Stomach smooth muscle (tissue), 2 donors: ENCODE results near the gene C17orf67.

ENCODE experiments used
- H3K27ac ChIP-seq: one replicate; pipeline ENCODE4 v1.7.0; 2013; ENCODE audit warnings: mild to moderate bottlenecking, low read length, inconsistent platforms
- H3K27me3 ChIP-seq, 2 donors: one replicate each; pipeline ENCODE4 v1.7.0; 2013; ENCODE audit warnings: low read length in 2 of 2; ENCODE audit not compliant: insufficient read depth in 2 of 2, control insufficient read depth in 1 of 2
- H3K36me3 ChIP-seq, 2 donors: one replicate each; pipeline ENCODE4 v1.7.0; 2013; ENCODE audit warnings: low read length in 2 of 2; ENCODE audit not compliant: control insufficient read depth in 2 of 2, insufficient read depth in 2 of 2
- H3K4me1 ChIP-seq: one replicate; pipeline ENCODE4 v1.7.0; 2013; ENCODE audit warnings: low read length; ENCODE audit not compliant: control insufficient read depth, insufficient read depth
- H3K4me3 ChIP-seq, 2 donors: one replicate each; pipeline ENCODE4 v1.7.0; 2013; ENCODE audit warnings: low read length in 2 of 2
- H3K9ac ChIP-seq, 2 donors: one replicate each; pipeline ENCODE4 v1.7.0; 2013; ENCODE audit warnings: low read length in 2 of 2, mild to moderate bottlenecking in 1 of 2
- H3K9me3 ChIP-seq, 2 donors: one replicate each; pipeline ENCODE4 v1.7.0; 2013; ENCODE audit warnings: low read length in 2 of 2; ENCODE audit not compliant: control insufficient read depth in 2 of 2
- donor health status: healthy.
- donor health status: Pancreatic carcinoma.

C17orf67 gene

GRCh38 chr17:56786989-56787482 lies 46.7 kb downstream of the C17orf67 start:
- Histone ChIP-seq H3K27me3 (no peaks in the 10 kb centered on the region), H3K27ac (no peak overlapping the region), H3K9me3 (no peaks in the 10 kb centered on the region), H3K9ac (no peak overlapping the region), H3K36me3 (no peaks in the 10 kb centered on the region), H3K4me1 (no peaks in the 10 kb centered on the region), H3K4me3 (no peak overlapping the region)

- H3K9ac ChIP-seq: no peak overlapping the region
- no peak overlapping the region for H3K27ac ChIP-seq
- H3K36me3 ChIP-seq: no peaks in the 10 kb centered on the region
- H3K27me3 ChIP-seq: no peaks in the 10 kb centered on the region
- H3K4me1 ChIP-seq: no peaks in the 10 kb centered on the region
- no peaks in the 10 kb centered on the region for H3K9me3 ChIP-seq
- no peak overlapping the region for H3K4me3 ChIP-seq
These were observed 47.6 kb downstream of the C17orf67 start for GRCh38 chr17:56785997-56786680.

- Histone ChIP-seq H3K4me3 (no peak overlapping the region), H3K9me3 (no peaks in the 10 kb centered on the region), H3K27me3 (peaks cover 3% of the 10 kb centered on the region in 2 donors), H3K27ac (no peak overlapping the region), H3K36me3 (no peaks in the 10 kb centered on the region), H3K4me1 (peaks cover 1% of the 10 kb centered on the region), H3K9ac (no peak overlapping the region)
These were observed 48.3 kb downstream of the C17orf67 start for GRCh38 chr17:56785405-56785804.

GRCh38 chr17:56782338-56782737 lies 51.4 kb downstream of the C17orf67 start:
- no peak overlapping the region for H3K4me3 ChIP-seq
- peaks cover 9% of the 10 kb centered on the region for H3K4me1 ChIP-seq
- no peak overlapping the region for H3K9ac ChIP-seq
- H3K27ac ChIP-seq: no peak overlapping the region
- H3K36me3 ChIP-seq: no peaks in the 10 kb centered on the region
- H3K27me3 ChIP-seq: peaks cover 10 to 12% of the 10 kb centered on the region in 2 donors
- H3K9me3 ChIP-seq: no peaks in the 10 kb centered on the region

- no peak overlapping the region for H3K27ac ChIP-seq
- peaks cover 9% of the 10 kb centered on the region for H3K4me1 ChIP-seq
- H3K9me3 ChIP-seq: no peaks in the 10 kb centered on the region
- H3K27me3 ChIP-seq: peaks cover 12 to 15% of the 10 kb centered on the region in 2 donors
- no peak overlapping the region for H3K4me3 ChIP-seq
- H3K9ac ChIP-seq: no peak overlapping the region
- no peaks in the 10 kb centered on the region for H3K36me3 ChIP-seq
These were observed 51.8 kb downstream of the C17orf67 start for GRCh38 chr17:56781906-56782305.

- peaks cover 9% of the 10 kb centered on the region for H3K4me1 ChIP-seq
- H3K27ac ChIP-seq: no peak overlapping the region
- peak overlapping the region; percentile 44 to 66 for H3K4me3 ChIP-seq
- H3K27me3 ChIP-seq: peaks cover 12 to 15% of the 10 kb centered on the region in 2 donors
- no peaks in the 10 kb centered on the region for H3K9me3 ChIP-seq
- H3K9ac ChIP-seq: no peak overlapping the region
- H3K36me3 ChIP-seq: no peaks in the 10 kb centered on the region
These were observed 53.6 kb downstream of the C17orf67 start for GRCh38 chr17:56779898-56780777.

GRCh38 chr17:56779322-56779721 lies 54.4 kb downstream of the C17orf67 start:
- H3K4me3 ChIP-seq: no peak overlapping the region
- H3K36me3 ChIP-seq: no peaks in the 10 kb centered on the region
- no peaks in the 10 kb centered on the region for H3K9me3 ChIP-seq
- H3K9ac ChIP-seq: no peak overlapping the region
- H3K27ac ChIP-seq: no peak overlapping the region
- H3K4me1 ChIP-seq: peaks cover 9% of the 10 kb centered on the region
- peaks cover 12 to 15% of the 10 kb centered on the region in 2 donors for H3K27me3 ChIP-seq

GRCh38 chr17:56778898-56779297 lies 54.8 kb downstream of the C17orf67 start:
- Histone ChIP-seq H3K27ac (no peak overlapping the region), H3K9me3 (no peaks in the 10 kb centered on the region), H3K9ac (no peak overlapping the region), H3K36me3 (no peaks in the 10 kb centered on the region), H3K4me1 (peaks cover 9% of the 10 kb centered on the region), H3K27me3 (peaks cover 12 to 15% of the 10 kb centered on the region in 2 donors), H3K4me3 (no peak overlapping the region)

- Histone ChIP-seq H3K36me3 (no peaks in the 10 kb centered on the region), H3K4me1 (peaks cover 9% of the 10 kb centered on the region), H3K27ac (no peak overlapping the region), H3K9me3 (no peaks in the 10 kb centered on the region), H3K9ac (no peak overlapping the region), H3K4me3 (no peak overlapping the region), H3K27me3 (peaks cover 12 to 15% of the 10 kb centered on the region in 2 donors)
These were observed 55.9 kb downstream of the C17orf67 start for GRCh38 chr17:56777859-56778258.

GRCh38 chr17:56774650-56775049 lies 59.1 kb downstream of the C17orf67 start:
- Histone ChIP-seq H3K27me3 (peaks cover 9 to 19% of the 10 kb centered on the region in 2 donors), H3K9ac (no peak overlapping the region), H3K27ac (no peak overlapping the region), H3K4me3 (no peak overlapping the region), H3K36me3 (no peaks in the 10 kb centered on the region), H3K9me3 (no peaks in the 10 kb centered on the region), H3K4me1 (peaks cover under 1% of the 10 kb centered on the region)
